HG02610 (cell line): ENCODE data around the gene AKAP12.
"Not testable (repeated sequence)": the region's sequence is repeated elsewhere in the genome, so short reads cannot be mapped to it uniquely, and the experiment has no call there.

Source experiments
- ATAC-seq: cut with Tn5 transposase; IDR thresholded peaks from one replicate; pipeline ENCODE4 v1.9.1; 2021; ENCODE audit warnings: mild to moderate bottlenecking, moderate library complexity; ENCODE audit not compliant: unreplicated experiment

The AKAP12 gene

DNA sequence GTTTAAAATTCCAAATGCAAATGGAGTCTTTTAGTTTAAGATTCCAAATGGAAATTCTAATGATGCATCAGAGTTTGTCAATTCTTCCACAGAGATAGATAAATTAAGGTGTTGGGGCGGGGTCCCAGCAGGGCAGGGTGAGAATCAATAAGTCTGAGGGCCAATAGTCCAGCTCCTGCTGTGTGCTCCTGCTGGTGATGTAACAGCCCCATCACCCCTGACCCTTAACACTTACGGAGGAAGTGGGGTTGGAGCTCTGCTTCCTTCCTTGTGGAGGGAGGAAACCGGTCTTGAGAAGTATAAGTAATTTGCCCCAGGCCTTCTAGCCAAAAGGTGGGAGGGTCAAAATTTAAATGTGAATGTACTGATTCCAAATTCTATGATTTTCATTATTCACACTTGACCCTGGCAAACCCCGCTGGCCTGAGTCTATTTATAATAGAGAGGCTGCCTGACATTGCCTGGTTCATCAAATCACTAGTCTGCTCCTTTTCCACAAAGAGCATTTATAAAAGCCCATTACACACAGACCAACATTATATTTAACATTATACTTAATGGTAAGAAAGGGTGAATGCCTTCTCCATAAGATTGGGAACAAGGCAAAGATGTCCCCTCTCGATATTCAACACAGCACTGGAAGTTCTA lies 134.4 kb downstream of the AKAP12 start:
- no peak for ATAC-seq

DNA sequence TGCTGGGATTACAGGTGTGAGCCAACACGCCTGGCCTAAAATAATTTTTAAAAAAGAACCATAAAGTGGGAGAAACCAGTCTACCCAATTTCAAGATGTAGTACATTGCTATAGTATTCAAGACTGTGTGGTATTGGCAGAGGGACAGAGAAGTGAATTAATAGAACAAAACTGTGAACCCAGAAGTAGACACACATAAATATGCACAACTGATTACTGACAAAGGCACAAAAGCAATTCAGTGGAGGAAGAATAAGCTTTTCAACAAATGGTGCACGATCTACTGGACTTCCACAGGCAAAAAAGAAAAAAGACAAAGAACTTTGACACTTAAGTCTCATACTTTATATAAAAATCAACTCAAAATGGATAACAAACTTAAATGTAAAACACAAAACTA lies 136.1 kb downstream of the AKAP12 start:
- no peak for ATAC-seq

DNA sequence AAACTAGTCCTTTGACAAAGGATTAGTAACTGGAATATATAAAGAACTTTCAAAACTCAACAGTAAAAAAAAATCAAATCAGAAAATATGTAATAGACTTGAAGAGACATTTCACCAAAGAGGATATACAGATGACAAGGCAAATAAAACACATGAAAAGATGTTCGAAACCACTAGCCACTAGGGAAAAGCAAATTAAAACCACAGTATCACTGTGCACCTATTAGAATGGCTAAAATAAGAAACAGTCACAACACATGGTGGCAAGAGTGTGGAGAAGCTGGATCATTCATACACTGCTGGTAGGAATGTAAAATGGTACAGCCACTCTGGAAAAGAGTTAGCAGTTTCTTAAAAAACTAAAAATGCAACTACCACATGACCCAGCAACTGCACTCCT lies 136.7 kb downstream of the AKAP12 start:
- ATAC-seq, result peak; percentile 45

DNA sequence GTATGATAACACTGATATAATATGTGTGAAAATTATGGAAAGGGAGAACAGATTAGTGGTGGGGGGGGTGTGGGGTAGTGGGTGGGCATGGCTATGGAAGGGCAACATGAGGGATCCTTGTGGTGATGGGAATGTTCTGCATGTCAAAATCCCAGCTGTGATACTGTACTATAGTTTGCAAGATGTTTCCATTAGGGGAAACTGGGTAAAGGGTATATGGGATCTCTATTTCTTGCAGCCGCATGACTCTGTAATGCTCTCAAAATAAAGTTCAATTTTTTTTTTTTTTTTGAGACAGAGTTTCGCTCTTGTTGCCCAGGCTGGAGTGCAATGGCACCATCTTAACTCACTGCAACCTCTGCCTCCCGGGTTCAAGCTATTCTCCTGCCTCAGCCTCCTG lies 137.3 kb downstream of the AKAP12 start:
- no peak for ATAC-seq

DNA sequence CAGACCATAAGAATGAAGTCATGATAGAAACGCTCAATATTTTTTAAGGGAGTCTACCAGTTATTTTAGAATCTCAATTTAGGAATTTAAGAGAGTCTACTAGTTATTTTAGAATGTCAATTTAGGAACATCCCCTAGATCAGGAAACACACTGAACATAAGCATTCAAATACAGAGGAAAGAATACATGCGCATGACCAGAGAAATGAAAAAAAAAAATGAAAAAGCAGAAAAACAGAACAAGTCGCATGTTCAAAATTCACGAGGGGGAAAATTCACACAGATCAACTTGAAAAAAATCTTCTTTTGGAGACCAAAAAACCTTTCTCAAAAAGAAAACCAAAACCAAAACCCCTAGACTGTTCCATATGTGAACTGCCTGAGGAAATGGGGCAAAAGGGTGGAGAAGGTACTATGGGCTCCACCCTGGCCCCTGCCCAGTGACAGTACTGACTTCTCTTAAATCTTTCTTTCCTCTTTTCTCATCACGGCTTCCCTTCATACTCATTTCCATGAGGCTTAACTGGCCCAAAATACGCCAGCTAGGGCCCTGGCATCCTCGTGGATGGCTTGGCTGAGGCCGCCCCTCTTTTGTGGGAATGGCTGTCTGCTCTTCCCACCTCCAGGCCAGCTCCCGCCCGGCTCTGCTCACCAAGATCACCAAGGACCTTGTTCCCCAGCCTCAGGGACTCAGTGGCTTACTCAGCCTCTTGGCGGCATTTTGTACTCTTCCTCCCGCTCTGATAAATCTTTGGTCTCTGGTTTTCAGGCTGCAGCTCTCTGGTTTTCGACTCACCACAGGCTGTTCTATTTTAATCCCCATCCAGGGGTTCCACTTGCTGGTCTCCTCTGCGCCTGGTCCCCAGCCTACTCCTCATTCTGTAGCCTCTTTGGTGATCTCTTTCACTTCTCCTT lies 140.4 kb downstream of the AKAP12 start:
- peak; percentile 54 for ATAC-seq

DNA sequence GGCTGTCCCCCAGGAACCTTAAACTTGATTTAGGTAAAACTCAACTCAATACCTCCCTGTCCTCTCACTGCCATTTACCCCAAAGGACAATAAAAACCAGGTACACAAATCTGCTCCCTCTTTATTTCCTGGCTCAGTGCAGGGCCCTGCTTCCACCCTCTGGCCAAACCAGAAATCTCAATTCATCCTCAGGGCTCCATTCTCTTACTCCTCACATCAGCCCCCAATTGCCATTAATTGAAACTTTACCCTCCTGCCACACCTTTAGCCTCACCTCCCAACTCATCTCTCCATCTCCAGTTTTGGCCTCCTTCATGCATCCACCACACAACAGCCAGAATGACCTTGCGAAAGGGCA lies 141.1 kb downstream of the AKAP12 start:
- no peak for ATAC-seq

DNA sequence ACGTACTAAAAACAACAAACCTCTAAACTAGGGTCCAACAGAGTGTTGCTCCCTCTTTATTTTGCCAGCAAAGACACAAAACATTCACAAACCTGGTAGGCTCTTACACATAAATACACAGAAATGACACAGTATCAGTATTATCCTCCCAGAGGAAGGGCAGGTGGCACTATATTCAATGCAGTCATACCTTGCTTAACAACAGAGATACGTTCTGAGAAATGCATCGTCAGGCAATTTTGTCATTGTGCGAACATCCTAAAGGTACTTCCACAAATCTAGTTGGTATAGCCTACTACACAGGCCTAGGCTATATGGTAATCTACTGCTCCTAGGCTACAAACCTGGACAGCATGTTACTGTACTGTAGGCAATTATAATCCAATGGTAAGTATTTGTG lies 142.0 kb downstream of the AKAP12 start:
- ATAC-seq, result no peak

DNA sequence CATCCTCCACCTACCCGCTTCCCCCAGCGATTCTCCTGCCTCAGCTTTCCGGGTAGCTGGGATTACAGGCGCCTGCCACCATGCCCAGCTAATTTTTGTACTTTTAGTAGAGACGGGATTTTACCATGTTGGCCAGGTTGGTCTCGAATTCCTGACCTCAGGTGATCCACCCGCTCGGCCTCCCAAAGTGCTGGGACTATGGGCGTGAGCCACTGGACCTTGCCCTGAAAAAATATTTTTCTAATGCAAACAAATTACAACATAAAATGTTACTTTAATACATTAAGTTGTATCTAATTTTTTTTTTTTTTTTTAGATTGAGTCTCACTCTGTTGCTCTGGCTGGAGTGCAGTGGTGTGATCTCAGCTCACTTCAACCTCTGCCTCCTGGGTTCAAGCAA lies 142.9 kb downstream of the AKAP12 start:
- not testable (repeated sequence) for ATAC-seq

DNA sequence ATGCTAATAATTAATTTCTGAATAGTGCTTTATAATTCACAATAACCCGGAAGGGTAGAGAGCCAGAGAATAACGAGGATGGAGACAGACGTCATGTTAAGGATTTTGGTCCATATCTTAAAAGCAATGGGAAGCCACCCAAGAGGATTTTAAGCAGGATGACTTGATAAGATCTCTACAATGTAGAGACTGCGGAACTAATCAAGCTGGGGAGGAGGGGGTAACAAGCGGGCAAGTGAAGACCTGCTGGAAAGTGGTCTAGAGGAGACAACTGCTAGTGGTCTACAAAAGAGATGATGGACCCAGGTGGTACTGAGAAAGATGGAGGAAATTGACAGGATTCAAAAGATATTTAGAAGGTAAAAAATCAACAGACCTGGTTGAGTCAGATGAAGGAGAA lies 144.4 kb downstream of the AKAP12 start:
- ATAC-seq, result no peak

DNA sequence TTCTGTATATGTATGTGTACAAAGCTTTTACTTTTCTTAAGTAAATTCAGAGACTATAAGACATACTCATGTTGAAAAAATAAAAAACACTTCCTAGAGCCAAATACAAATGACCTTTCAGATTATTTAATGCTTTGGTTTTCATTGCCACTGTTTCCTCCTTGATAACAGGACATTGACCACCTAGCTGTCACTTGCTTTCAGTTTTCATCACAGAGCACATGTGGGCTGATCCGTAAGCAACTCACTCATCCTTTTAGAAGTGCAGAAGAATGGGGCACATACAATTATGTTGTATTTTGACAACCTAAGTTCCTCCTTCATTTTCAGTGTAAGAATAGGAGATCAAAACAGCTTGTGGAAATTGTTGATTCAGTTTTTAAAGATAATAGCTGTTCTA lies 145.4 kb downstream of the AKAP12 start:
- peak; percentile 22 for ATAC-seq

DNA sequence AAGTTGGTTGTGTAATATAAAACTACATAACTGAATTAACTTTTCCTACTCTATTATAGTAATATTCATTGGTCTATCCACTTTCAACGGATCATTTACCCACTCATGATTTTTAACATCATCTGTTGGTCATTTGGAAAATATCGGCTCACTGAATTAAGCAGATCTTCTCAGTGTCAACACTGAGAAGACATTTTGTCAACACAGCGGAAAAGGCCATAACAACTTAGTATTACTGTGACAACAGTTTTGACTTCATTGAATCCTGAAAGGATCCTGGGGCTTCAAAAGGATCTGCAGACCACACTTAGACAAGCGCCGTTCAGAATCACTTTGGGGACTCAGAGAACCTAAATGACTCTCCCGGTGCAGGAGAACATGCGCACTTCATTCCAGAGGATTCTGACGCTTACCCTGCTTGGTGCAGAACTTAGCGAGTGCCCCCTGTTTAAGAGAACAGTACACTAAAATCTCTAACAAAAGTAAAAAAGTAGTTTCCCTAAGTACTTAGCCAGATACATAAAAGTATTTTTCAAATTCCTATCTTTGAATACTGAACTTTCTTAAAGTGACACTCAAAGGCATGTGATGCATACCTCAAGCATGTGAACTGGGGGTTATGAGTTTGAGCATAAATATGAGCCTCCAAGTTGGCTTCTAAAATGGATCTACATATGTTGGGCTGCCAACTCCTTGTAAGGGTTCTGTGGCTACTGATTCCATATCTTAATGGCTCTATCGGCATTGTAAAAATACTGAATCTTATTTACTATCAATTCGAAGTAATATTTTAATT lies 147.6 kb downstream of the AKAP12 start:
- no peak for ATAC-seq

DNA sequence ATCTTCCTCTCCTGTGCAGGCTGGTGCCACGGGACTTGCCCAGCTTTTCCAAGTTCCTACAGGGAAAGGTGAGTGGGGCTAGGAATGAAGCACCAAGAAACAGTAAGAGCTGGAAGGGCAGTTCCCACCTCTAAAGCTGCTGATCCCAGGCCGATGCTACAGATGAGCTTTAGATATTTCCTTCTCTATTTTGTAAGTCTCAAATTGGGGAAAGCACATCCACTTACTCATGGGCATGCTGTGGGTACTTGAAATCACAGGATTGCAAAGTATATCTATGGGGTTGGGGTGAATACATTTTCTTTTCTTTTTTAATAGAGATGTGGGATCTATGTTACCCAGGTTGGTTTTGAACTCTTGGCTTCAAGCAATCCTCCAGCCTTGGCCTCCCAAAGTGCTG lies 148.5 kb downstream of the AKAP12 start:
- no peak for ATAC-seq

DNA sequence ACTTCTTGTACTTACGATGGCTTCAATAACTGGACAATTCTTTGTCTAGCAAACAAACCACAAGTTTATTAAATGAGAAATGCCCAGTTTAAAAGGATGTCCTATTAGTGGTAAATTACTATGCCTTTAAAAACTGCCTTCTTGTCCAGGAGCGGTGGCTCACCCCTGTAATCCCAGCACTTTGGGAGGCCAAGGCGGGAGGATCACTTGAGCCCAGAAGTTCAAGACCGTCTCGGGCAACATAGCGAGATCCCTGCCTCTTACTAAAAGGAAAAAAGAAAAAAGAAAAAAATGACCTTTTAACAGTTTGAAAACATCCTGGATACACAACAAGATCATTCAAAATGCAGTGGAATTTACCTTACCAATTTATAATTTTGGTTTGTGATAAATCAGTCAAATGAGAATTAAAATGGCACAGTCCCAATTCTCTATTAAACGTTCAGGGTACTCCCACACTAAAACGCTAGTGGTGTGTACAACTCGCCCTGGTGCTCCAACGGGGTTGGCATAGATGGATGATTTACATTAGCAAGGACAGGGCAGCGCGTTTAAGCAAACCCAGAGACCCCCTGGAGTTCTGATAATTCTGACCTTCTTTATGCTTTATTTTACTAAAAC lies 149.3 kb downstream of the AKAP12 start:
- no peak for ATAC-seq

DNA sequence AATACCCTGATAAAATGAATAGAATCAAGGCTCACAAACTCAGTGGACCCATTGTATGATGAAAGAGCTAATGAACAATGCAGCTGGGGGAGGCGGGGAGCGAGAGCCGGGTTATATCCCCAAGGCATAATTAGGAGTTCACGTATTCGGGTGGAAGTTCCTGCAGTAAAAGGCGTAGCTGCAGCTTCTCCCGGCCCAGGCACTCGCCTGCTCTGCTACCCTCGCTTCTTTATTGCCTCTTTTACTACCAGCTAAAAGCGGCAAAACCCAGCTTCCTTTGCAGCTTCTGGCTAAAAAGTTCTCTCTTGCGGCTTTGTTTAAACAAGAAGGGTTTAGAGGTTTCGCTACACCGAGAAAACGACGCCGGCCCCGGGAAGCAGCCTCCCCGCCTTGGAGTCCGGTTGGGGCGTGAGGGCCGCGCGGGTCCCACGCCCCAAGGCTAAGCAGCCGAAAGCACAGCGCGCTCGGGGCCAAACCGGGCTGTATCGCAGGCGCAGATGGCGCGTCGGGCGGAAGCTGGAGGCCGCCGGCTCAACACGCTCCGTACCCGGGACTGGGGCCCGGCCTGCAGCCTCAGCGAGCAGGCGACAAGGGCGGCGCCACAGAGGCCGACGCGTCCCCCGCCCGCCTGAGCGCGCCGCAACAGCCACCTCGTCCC lies 150.0 kb downstream of the AKAP12 start:
- peak; percentile 71 for ATAC-seq

DNA sequence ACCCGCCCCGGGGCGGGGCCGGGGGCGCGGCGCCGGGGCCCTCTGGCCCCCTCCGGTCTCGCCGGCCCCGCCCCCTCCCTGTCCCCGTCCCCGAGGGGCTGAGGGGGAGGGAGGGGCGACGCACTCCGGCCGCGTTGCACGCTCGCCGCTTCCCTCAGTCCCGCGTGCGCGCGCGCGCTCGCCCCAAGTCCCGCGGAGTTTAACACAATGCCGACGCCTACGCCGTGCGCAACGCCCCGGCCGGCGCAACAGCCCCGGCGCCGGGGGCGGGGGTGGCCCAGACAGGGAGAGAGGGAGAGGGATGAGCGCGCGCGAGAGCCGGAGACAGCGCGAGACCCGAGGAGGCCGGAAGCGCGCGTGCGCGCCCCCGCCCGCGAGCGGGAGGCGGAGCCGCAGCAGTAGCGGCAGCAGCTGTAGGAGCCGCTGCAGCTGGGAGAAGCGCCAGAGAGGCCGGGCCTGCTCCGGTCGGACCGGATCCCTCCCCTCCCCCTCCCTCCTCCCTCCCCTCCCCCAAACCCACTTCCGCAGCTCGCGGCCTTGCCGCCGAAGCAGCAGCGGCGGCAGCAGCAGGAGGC lies 150.6 kb downstream of the AKAP12 start:
- ATAC-seq, result peak; percentile 78

DNA sequence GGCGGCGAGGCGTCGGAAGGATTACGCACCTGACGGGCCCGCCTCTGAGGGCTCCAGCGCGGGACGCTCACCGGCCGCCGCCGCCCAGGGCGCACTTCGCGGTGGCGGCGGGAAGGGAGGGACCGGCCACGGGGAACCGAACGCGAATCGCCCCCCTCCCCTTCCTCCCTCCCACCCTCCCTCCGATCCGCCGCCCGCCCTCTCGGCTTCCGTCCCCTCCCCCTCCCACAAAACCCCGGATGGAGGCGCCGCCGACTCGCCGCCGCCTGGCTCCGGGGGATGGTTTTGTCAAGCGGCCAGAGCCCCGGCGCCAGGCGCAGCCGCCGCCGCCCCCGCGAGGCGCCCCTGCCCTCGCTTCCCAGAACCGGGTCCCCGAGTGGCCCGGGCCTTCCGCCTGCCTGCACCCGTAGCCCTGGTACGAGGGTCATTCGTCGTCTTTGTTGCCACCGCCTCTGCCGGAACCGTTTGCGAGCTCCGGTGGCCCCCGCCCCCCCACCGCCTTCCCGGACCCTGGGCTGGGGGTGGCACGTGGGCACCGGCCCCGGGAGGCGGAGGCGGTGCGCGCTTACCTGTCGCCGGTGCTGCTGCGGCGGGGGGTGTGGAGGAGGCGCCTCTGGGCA lies 151.2 kb downstream of the AKAP12 start:
- ATAC-seq, result peak; percentile 4

DNA sequence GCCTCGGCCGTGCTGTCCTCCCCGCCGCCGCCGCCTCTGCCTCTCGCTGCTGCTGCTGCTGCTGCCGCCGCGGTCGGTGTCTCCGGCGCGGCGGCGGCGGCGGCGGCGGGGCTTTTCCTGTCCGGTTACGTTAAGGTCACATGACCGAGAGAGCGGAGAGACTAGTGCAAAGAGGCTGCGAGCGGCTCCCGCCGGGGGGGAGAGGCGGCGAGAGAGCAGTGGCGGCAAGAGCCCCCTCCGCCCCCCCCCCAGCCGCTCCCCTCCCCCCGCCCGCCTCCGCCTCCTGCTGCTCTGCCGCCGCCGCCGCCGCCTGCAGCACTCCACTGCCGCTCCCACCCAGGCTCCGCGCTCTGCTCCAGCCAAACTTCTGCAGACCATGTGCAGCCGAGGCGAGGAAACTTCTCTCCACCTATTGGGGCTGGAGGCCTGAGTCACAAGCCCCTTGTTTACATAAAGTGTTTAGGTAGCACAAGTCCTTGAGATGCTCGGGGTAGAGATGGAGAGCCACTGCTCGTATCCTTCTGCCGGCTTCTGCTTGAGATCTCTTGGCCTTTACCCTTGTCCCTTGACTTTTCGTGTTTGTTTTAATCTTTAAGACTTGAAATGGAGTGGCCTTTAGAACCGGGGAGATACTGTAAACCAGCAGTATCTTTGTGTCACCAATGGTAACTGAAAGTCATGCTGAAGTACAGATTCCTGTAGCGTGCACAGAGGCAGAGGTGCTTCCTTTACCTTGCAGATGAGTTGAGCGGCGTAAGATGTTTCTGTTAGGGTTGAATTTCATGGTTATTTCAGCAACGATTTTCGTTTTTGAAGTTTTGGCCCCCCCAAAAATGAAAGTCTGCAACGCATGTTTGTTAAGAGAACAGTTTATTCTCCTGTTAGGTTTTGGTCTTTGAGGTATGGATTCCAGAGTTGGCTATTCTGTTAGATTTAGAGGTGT lies 152.0 kb downstream of the AKAP12 start, which contains the start of gene ZBTB2:
Gene ZBTB2 (minus strand): TSS at position 89 of the 943 bp plus-strand sequence. CDS start 17,922 bp downstream, outside the sequence.
- peak; percentile 9 for ATAC-seq

DNA sequence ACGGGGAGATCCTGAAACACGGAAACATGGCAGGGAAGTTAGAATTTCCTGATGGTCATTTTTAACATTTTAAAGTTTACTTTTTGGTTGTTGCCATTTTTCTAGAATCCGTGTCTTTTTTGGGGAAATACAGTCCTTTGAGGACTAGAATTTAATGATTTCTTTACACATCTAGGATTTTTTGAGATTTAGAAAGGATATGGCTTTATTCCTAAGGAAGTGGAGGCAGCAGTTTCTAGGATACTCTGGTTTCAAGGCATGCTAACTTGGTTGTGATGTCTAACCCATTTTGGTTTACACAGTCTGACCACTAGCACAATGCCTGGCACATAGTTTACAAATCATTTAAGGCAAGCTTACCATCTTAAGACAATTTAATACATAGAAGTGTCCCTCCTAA lies 152.7 kb downstream of the AKAP12 start:
- ATAC-seq, result no peak

DNA sequence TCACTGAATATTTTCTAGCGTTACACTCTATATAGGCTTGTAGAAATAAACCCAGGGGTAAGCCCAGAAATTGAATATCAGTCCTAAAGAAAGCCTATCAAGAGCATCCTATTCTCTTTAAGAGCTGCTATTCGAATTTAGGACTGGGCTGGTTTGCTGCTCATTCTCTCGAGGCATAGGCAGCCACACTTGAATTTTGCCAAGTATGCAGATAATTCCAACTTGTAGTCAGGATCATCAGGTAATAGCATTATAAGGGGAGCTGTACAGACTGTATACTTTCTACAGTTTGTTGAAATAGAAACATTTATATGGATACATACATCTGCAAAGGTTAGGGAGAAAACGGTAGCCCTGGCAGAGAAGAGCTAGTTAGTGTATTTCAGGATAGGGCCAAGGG lies 153.6 kb downstream of the AKAP12 start:
- ATAC-seq, result no peak
